Caco-2 (cell line): ENCODE data around the gene PRR12. TPM values are rescaled to one million over a fixed set of nuclear protein-coding genes. Genes with fewer than 3 reads are reported as not detected.
A peak's percentile ranks its signal among the peaks of the same experiment; 100 is the strongest.

Source experiments
- Bru-seq: library from RNA; stranded (reverse); fragments of 400-500 nt; gene quantifications from one replicate; lab custom pipeline; 2021; lab: Mats Ljungman, UMichigan
- BruChase-seq, 2 experiments: library from RNA; stranded (reverse); fragments of 400-500 nt; gene quantifications; one replicate each; lab custom pipeline; 2021; lab: Mats Ljungman, UMichigan
- BruUV-seq: library from RNA; stranded (reverse); fragments of 400-500 nt; replicated peaks from 2 replicates; lab custom pipeline; 2021; lab: Mats Ljungman, UMichigan
- CTCF ChIA-PET: fragments of 300-600 bp; sonication (Branson Sonifier 250); formaldehyde crosslinking; loops from one replicate; lab custom pipeline; 2022; ENCODE audit warnings: antibody characterized with exemption; lab: Charles Lee
- POLR2A ChIA-PET: fragments of 300-600 bp; sonication (Branson Sonifier 250); formaldehyde crosslinking; loops from one replicate; lab custom pipeline; 2022; ENCODE audit warnings: antibody characterized with exemption; lab: Charles Lee
- DNase-seq, 2 experiments: peaks; one replicate each; pipeline versions ENCODE4 v3.0.0 to v3.0.0-alpha.2; 2020 to 2022
- H3K27me3 ChIP-seq: replicated peaks from 2 replicates; pipeline ENCODE4 v1.6.0; 2011; ENCODE audit warnings: low read length; ENCODE audit not compliant: control insufficient read depth, insufficient read depth
- H3K36me3 ChIP-seq: 2 replicates; pipeline ENCODE4 v1.5.1; 2011; ENCODE audit warnings: low read length; ENCODE audit not compliant: control insufficient read depth, insufficient read depth
- H3K4me1 ChIP-seq: fragments of 250-450 bp; sonication (Bioruptor Pico); 2 replicates; pipeline ENCODE4 v1.5.1; 2020; ENCODE audit warnings: mild to moderate bottlenecking
- H3K4me3 ChIP-seq: 2 replicates; pipeline ENCODE4 v1.5.1; 2011; ENCODE audit warnings: low read depth, mild to moderate bottlenecking, control low read depth, low read length
- H3K9me3 ChIP-seq: fragments of 250-450 bp; sonication (Bioruptor Pico); 2 replicates; pipeline ENCODE4 v1.5.1; 2020; ENCODE audit warnings: mild to moderate bottlenecking, moderate library complexity
- H3K27ac Mint-ChIP-seq: one replicate; pipeline ENCODE4 v1.8.0; 2022; ENCODE audit warnings: mixed read lengths; ENCODE audit not compliant: unreplicated experiment
- H3K27me3 Mint-ChIP-seq: one replicate; pipeline ENCODE4 v1.8.0; 2022; ENCODE audit warnings: mixed read lengths; ENCODE audit not compliant: insufficient read depth, unreplicated experiment
- H3K36me3 Mint-ChIP-seq: one replicate; pipeline ENCODE4 v1.8.0; 2022; ENCODE audit warnings: mild to moderate bottlenecking, mixed read lengths; ENCODE audit not compliant: insufficient read depth, unreplicated experiment
- H3K4me1 Mint-ChIP-seq: one replicate; pipeline ENCODE4 v1.8.0; 2022; ENCODE audit warnings: low read depth, mixed read lengths; ENCODE audit not compliant: unreplicated experiment
- H3K4me3 Mint-ChIP-seq: one replicate; pipeline ENCODE4 v1.8.0; 2022; ENCODE audit warnings: mild to moderate bottlenecking, moderate library complexity, mixed read lengths; ENCODE audit not compliant: unreplicated experiment
- H3K9me3 Mint-ChIP-seq: one replicate; pipeline ENCODE4 v1.8.0; 2022; ENCODE audit warnings: mixed read lengths; ENCODE audit not compliant: unreplicated experiment
- CTCF ChIP-seq, 2 experiments: fragments of 200-600 bp in 1 of 2; IDR thresholded peaks; 1 replicate in 1 of 2; 2 replicates in 1 of 2; pipeline versions ENCODE4 v1.5.1 to v1.8.0; 2011 to 2022; ENCODE audit warnings: antibody characterized with exemption in 1 of 2, control low read depth in 1 of 2, inconsistent platforms in 1 of 2, low read depth in 1 of 2, low read length in 1 of 2, mild to moderate bottlenecking in 1 of 2, moderate library complexity in 1 of 2; ENCODE audit not compliant: insufficient read depth in 1 of 2, severe bottlenecking in 1 of 2, unreplicated experiment in 1 of 2
- intact Hi-C: fragments of 100-400 bp; cut with micrococcal nuclease; formaldehyde crosslinking; loops from one replicate; pipeline ENCODE4 v1.10.0; 2022; ENCODE audit not compliant: unreplicated experiment
- long read RNA-seq: library from polyadenylated mRNA; stranded (forward); transcript quantifications from one replicate; pipeline ENCODE4 v2.0.0, GENCODE V29; 2022
- total RNA-seq: library from RNA; stranded (reverse); gene quantifications from 2 replicates; pipeline ENCODE4 v1.2.3, GENCODE V29; 2022

The PRR12 gene
- total RNA-seq: 38.8 and 40.5 TPM in 2 replicates
- Bru-seq, nascent RNA: percentile 57 among the genes with signal in this experiment
- percentile 67 among the genes with signal in this experiment for BruChase-seq, experiment 1, labeled RNA remaining after a 2-hour chase
- percentile 74 among the genes with signal in this experiment for BruChase-seq, experiment 2, labeled RNA remaining after a 6-hour chase
- long read RNA-seq, partial matches to known transcripts: 2 of 6 reads
- long read RNA-seq, other reads (novel, unspliced or antisense): 4 of 6 reads

GRCh38 chr19:49590971-49591730 lies at the start of gene PRR12:
Gene PRR12 (plus strand): TSS chr19:49591182. CDS start chr19:49591655, 473 bp downstream.
- intact Hi-C loops: loop anchor here (1.0 kb wide), 2 partner anchors 11 to 49 kb away; partner anchors contain the start of genes NOSIP and RRAS
- Histone ChIP-seq H3K4me3 (peak within 1 kb of the TSS; percentile 99), H3K4me1 (peaks cover 10% of the 10 kb centered on the region), H3K27me3 (no peaks in the 10 kb centered on the region), H3K9me3 (no peaks in the 10 kb centered on the region), H3K36me3 (peaks cover 1% of the 10 kb centered on the region)
- Mint-ChIP-seq H3K4me3 (peak within 1 kb of the TSS; percentile 74), H3K27me3 (no peaks in the 10 kb centered on the region), H3K4me1 (peaks cover 29% of the 10 kb centered on the region), H3K9me3 (no peaks in the 10 kb centered on the region), H3K36me3 (peaks cover 28% of the 10 kb centered on the region), H3K27ac (peak within 1 kb of the TSS; percentile 82)
- DNase-seq: peak; percentile 71 to 72
- no peak for TF ChIP-seq CTCF (IDR thresholded peaks at IDR 0.05; ENCODE audit: insufficient read depth in 1 of 2, low read depth in 1 of 2, low read length in 1 of 2, severe bottlenecking in 1 of 2, unreplicated experiment in 1 of 2)
- ChIA-PET CTCF (interaction anchor here (2.4 kb wide), 1 partner anchor 49 kb away, joined by 9 read pairs; the partner anchor contains the start of gene RRAS), POLR2A (interaction anchor here (0.7 to 1.6 kb wide), 6 partner anchors 11 to 122 kb away, joined by 5 to 18 read pairs (median 10); partner anchors contain the start of genes BCL2L12, IRF3, NOSIP and PRRG2)
- BruUV-seq: no TSS peak

GRCh38 chr19:49541914-49542313 lies 49.1 kb upstream of the PRR12 start:
- Mint-ChIP-seq H3K4me3 (no peak overlapping the region), H3K27me3 (no peaks in the 10 kb centered on the region), H3K27ac (no peak overlapping the region), H3K4me1 (peaks cover 16% of the 10 kb centered on the region), H3K9me3 (no peaks in the 10 kb centered on the region), H3K36me3 (peaks cover 32% of the 10 kb centered on the region)
- POLR2A ChIA-PET: no interaction called here
- Histone ChIP-seq H3K4me1 (0 out of 2 replicates have a peak, but pooled peaks cover 3% of the 10 kb centered on the region), H3K27me3 (no peaks in the 10 kb centered on the region), H3K36me3 (peaks cover 5% of the 10 kb centered on the region), H3K4me3 (no peak overlapping the region), H3K9me3 (no peaks in the 10 kb centered on the region)
- CTCF ChIA-PET: interaction anchor here (0.6 kb wide), 1 partner anchor 444 kb away, joined by 5 read pairs; no protein-coding TSS in a partner anchor
- no peak for TF ChIP-seq CTCF (IDR thresholded peaks at IDR 0.05; ENCODE audit: insufficient read depth in 1 of 2, low read depth in 1 of 2, low read length in 1 of 2, severe bottlenecking in 1 of 2, unreplicated experiment in 1 of 2)
- DNase-seq: no peak
- no TSS peak for BruUV-seq
- intact Hi-C loops: no loop called here

GRCh38 chr19:49542446-49542845 lies 48.5 kb upstream of the PRR12 start:
- H3K4me3 Mint-ChIP-seq: no peak overlapping the region
- no peak overlapping the region for H3K27ac Mint-ChIP-seq
- BruUV-seq: no TSS peak
- Histone ChIP-seq H3K4me1 (0 out of 2 replicates have a peak, but pooled peaks cover 3% of the 10 kb centered on the region), H3K27me3 (no peaks in the 10 kb centered on the region), H3K36me3 (peaks cover 2% of the 10 kb centered on the region; the same call in 1 of the 2 replicates), H3K9me3 (no peaks in the 10 kb centered on the region), H3K4me3 (no peak overlapping the region)
- intact Hi-C loops: no loop called here
- H3K9me3 Mint-ChIP-seq: no peaks in the 10 kb centered on the region
- H3K4me1 Mint-ChIP-seq: peaks cover 21% of the 10 kb centered on the region
- CTCF ChIA-PET: no interaction called here
- no peak for DNase-seq
- TF ChIP-seq CTCF (IDR thresholded peaks at IDR 0.05; ENCODE audit: insufficient read depth in 1 of 2, low read depth in 1 of 2, low read length in 1 of 2, severe bottlenecking in 1 of 2, unreplicated experiment in 1 of 2): no peak
- H3K27me3 Mint-ChIP-seq: no peaks in the 10 kb centered on the region
- H3K36me3 Mint-ChIP-seq: peaks cover 27% of the 10 kb centered on the region
- POLR2A ChIA-PET: interaction anchor here (0.6 kb wide), 1 partner anchor 41 kb away, joined by 3 read pairs; no protein-coding TSS in a partner anchor
